OCI-LY7 (cell line): ENCODE measurements around the gene HIVEP2. TPM values are rescaled to one million over a fixed set of nuclear protein-coding genes. Genes with fewer than 3 reads are reported as not detected.

Source experiments
- BruUV-seq: library from RNA; stranded (reverse); fragments of 400-500 nt; replicated peaks from 2 replicates; lab custom pipeline; 2021; lab: Mats Ljungman, UMichigan
- CTCF ChIA-PET: fragments of 300-600 bp; sonication (Branson Sonifier 250); formaldehyde crosslinking; loops from one replicate; lab custom pipeline; 2022; ENCODE audit warnings: antibody characterized with exemption; ENCODE audit not compliant: unreplicated experiment; lab: Charles Lee
- POLR2A ChIA-PET: fragments of 300-600 bp; sonication (Branson Sonifier 250); formaldehyde crosslinking; loops from one replicate; lab custom pipeline; 2022; ENCODE audit warnings: antibody characterized with exemption; lab: Charles Lee
- DNase-seq: peaks from one replicate; pipeline ENCODE4 v3.0.0-alpha.2; 2015; ENCODE audit warnings: low spot score
- H2AFZ ChIP-seq: fragments of 200-600 bp; sonication (generic), shearing (Covaris generic); 2 replicates; pipeline ENCODE4 v1.6.1; 2014; ENCODE audit warnings: mild to moderate bottlenecking, antibody characterized with exemption, low read length, moderate library complexity
- H3K27ac ChIP-seq: fragments of 200-600 bp; sonication (generic); 2 replicates; pipeline ENCODE4 v1.5.1; 2014; ENCODE audit warnings: mixed run types, low read depth, mild to moderate bottlenecking, moderate library complexity, low read length, inconsistent platforms; ENCODE audit not compliant: poor library complexity, severe bottlenecking
- H3K36me3 ChIP-seq: fragments of 200-600 bp; sonication (generic); 2 replicates; pipeline ENCODE4 v1.6.1; 2014; ENCODE audit warnings: mild to moderate bottlenecking, antibody characterized with exemption, low read length, moderate library complexity, mixed read lengths; ENCODE audit not compliant: insufficient read depth
- H3K4me1 ChIP-seq: fragments of 200-600 bp; sonication (generic); 2 replicates; pipeline ENCODE4 v1.5.1; 2014; ENCODE audit warnings: mild to moderate bottlenecking, low read length; ENCODE audit not compliant: insufficient read depth, poor library complexity, severe bottlenecking
- H3K4me2 ChIP-seq: fragments of 200-600 bp; sonication (generic); 2 replicates; pipeline ENCODE4 v1.6.1; 2014; ENCODE audit warnings: mild to moderate bottlenecking, low read length
- H3K4me3 ChIP-seq: fragments of 200-600 bp; sonication (generic); 2 replicates; pipeline ENCODE4 v1.5.1; 2014; ENCODE audit warnings: mild to moderate bottlenecking, low read depth, low read length; ENCODE audit not compliant: poor library complexity, severe bottlenecking
- H3K79me2 ChIP-seq: fragments of 200-600 bp; sonication (generic); 2 replicates; pipeline ENCODE4 v1.6.1; 2016; ENCODE audit warnings: low read depth, mild to moderate bottlenecking, low read length, moderate library complexity, mixed read lengths; ENCODE audit not compliant: insufficient read depth
- H3K9me2 ChIP-seq: fragments of 200-600 bp; sonication (generic); 2 replicates; pipeline ENCODE4 v1.6.1; 2016; ENCODE audit warnings: mild to moderate bottlenecking, low read length, mixed read lengths; ENCODE audit not compliant: insufficient read depth
- H3K9me3 ChIP-seq: fragments of 200-600 bp; sonication (generic); 2 replicates; pipeline ENCODE4 v1.6.1; 2014; ENCODE audit warnings: mild to moderate bottlenecking, mixed run types, low read length, mixed read lengths
- H4K20me1 ChIP-seq: fragments of 200-600 bp; sonication (generic); 2 replicates; pipeline ENCODE4 v1.6.1; 2014; ENCODE audit warnings: mild to moderate bottlenecking, antibody characterized with exemption, low read length, moderate library complexity, mixed read lengths; ENCODE audit not compliant: insufficient read depth
- CTCF ChIP-seq: fragments of 200-600 bp; sonication (generic); conservative IDR thresholded peaks from 2 replicates; pipeline ENCODE4 v1.5.1; 2014; ENCODE audit warnings: mild to moderate bottlenecking, antibody characterized with exemption, low read length, moderate library complexity, mixed read lengths
- EZH2phosphoT487 ChIP-seq: fragments of 200-600 bp; sonication (generic); IDR thresholded peaks from 2 replicates; pipeline ENCODE4 v1.6.1; 2018; ENCODE audit warnings: low read depth, borderline replicate concordance, mild to moderate bottlenecking, mixed run types, antibody characterized with exemption, low read length, moderate library complexity, mixed read lengths
- intact Hi-C: fragments of 100-400 bp; cut with micrococcal nuclease; formaldehyde crosslinking; loops from one replicate; pipeline ENCODE4 v1.10.0; 2022; ENCODE audit not compliant: unreplicated experiment
- total RNA-seq, 2 experiments: library from RNA; depleted of rRNA in 1 of 2; stranded (reverse); fragments of >200 nt in 1 of 2; shearing (Covaris generic) in 1 of 2; gene quantifications; 2 replicates each; pipeline ENCODE4 v1.2.3, GENCODE V29; 2014 to 2022

HIVEP2 gene
- total RNA-seq, 2 experiments from 2014 or later, result 18.8 to 24.6 TPM

GRCh38 chr6:142927904-142928303, 17.1 kb downstream of the HIVEP2 start:
- peak; percentile 46 for DNase-seq
- POLR2A ChIA-PET, result interaction anchor here (0.6 to 2.6 kb wide), 6 partner anchors 10 to 85 kb away, joined by 3 to 15 read pairs (median 4); no protein-coding TSS in a partner anchor
- BruUV-seq, result no TSS peak
- peaks cover 17% of the 10 kb centered on the region; the same call in 1 of the 2 replicates for H3K36me3 ChIP-seq
- H3K79me2 ChIP-seq, result peaks cover 80% of the 10 kb centered on the region
- peaks cover 31% of the 10 kb centered on the region for H4K20me1 ChIP-seq
- CTCF ChIA-PET, result no interaction called here
- peaks cover 66% of the 10 kb centered on the region for H3K4me1 ChIP-seq
- H3K4me2 ChIP-seq, result peak overlapping the region; percentile 100
- peak overlapping the region; percentile 84 for H3K4me3 ChIP-seq
- intact Hi-C loops, result loop anchor here (2.0 kb wide), 1 partner anchor 71 kb away; no protein-coding TSS in a partner anchor
- no peaks in the 10 kb centered on the region for H3K9me3 ChIP-seq
- H2AFZ ChIP-seq, result no peak overlapping the region
- peak overlapping the region; percentile 58 for H3K27ac ChIP-seq
- TF ChIP-seq EZH2phosphoT487 (no peak), CTCF (no peak)
- H3K9me2 ChIP-seq, result no peaks in the 10 kb centered on the region

- CTCF ChIA-PET, result no interaction called here
- H3K79me2 ChIP-seq, result peaks cover 73% of the 10 kb centered on the region
- no peak for DNase-seq
- H3K9me2 ChIP-seq, result no peaks in the 10 kb centered on the region
- peak overlapping the region; percentile 38; the same call in 1 of the 2 replicates for H2AFZ ChIP-seq
- H3K4me1 ChIP-seq, result peaks cover 59% of the 10 kb centered on the region
- peaks cover 17% of the 10 kb centered on the region; the same call in 1 of the 2 replicates for H3K36me3 ChIP-seq
- H3K4me3 ChIP-seq, result peak overlapping the region; percentile 84
- H3K27ac ChIP-seq, result peak overlapping the region; percentile 58
- no peak for TF ChIP-seq CTCF
- TF ChIP-seq EZH2phosphoT487, result no peak
- no peaks in the 10 kb centered on the region for H3K9me3 ChIP-seq
- H4K20me1 ChIP-seq, result peaks cover 26% of the 10 kb centered on the region
- peak overlapping the region; percentile 100 for H3K4me2 ChIP-seq
- intact Hi-C loops, result loop anchor here (2.0 kb wide), 1 partner anchor 70 kb away; no protein-coding TSS in a partner anchor
- BruUV-seq, result no TSS peak
- POLR2A ChIA-PET, result interaction anchor here (1.1 to 2.6 kb wide), 4 partner anchors 10 to 84 kb away, joined by 3 to 15 read pairs (median 4); no protein-coding TSS in a partner anchor
These were observed 17.8 kb downstream of the HIVEP2 start for GRCh38 chr6:142927271-142927580.
